Measurements from ENCODE around the gene PLA2G12A. TPM values are rescaled to one million over a fixed set of nuclear protein-coding genes. Genes with fewer than 3 reads are reported as not detected.

The PLA2G12A gene
- 10 to 100 TPM; 11.8 to 28.4 (median 15.7) TPM for polyA plus RNA-seq (ENCODE audit: insufficient read length in 10 of 10)
- long read RNA-seq, donor 1, full-length matches to known transcripts: 5 of 5 reads
- long read RNA-seq, donor 1, partial matches to known transcripts: 0 of 5 reads
- long read RNA-seq, donor 1, other reads (novel, unspliced or antisense): 0 of 5 reads
- long read RNA-seq, donor 2, full-length matches to known transcripts: 6 of 6 reads
- long read RNA-seq, donor 2, partial matches to known transcripts: 0 of 6 reads
- long read RNA-seq, donor 2, other reads (novel, unspliced or antisense): 0 of 6 reads
- long read RNA-seq, donor 3: 0 reads
- long read RNA-seq, donor 4, full-length matches to known transcripts: 3 of 3 reads
- long read RNA-seq, donor 4, partial matches to known transcripts: 0 of 3 reads
- long read RNA-seq, donor 4, other reads (novel, unspliced or antisense): 0 of 3 reads
- long read RNA-seq, donor 5, full-length matches to known transcripts: 9 of 9 reads
- long read RNA-seq, donor 5, partial matches to known transcripts: 0 of 9 reads
- long read RNA-seq, donor 5, other reads (novel, unspliced or antisense): 0 of 9 reads
- long read RNA-seq, donor 6, full-length matches to known transcripts: 8 of 8 reads
- long read RNA-seq, donor 6, partial matches to known transcripts: 0 of 8 reads
- long read RNA-seq, donor 6, other reads (novel, unspliced or antisense): 0 of 8 reads
- long read RNA-seq, donor 7, full-length matches to known transcripts: 6 of 6 reads
- long read RNA-seq, donor 7, partial matches to known transcripts: 0 of 6 reads
- long read RNA-seq, donor 7, other reads (novel, unspliced or antisense): 0 of 6 reads
- long read RNA-seq, donor 8, full-length matches to known transcripts: 5 of 5 reads
- long read RNA-seq, donor 8, partial matches to known transcripts: 0 of 5 reads
- long read RNA-seq, donor 8, other reads (novel, unspliced or antisense): 0 of 5 reads
- long read RNA-seq, donor 9, full-length matches to known transcripts: 2 of 2 reads
- long read RNA-seq, donor 9, partial matches to known transcripts: 0 of 2 reads
- long read RNA-seq, donor 9, other reads (novel, unspliced or antisense): 0 of 2 reads

- peak; percentile 56 to 93 (median 73) for DNase-seq
These were observed at the start of gene PLA2G12A for GRCh38 chr4:109729718-109730618. PLA2G12A (minus strand) TSS chr4:109730070; CDS start chr4:109729809, 261 bp downstream.

GRCh38 chr4:109764789-109765402 is 35.0 kb upstream of the PLA2G12A start:
- peak; percentile 4 to 54 (median 39) for DNase-seq

- DNase-seq: peak; percentile 11 to 34 (median 33)
These were observed 34.5 kb upstream of the PLA2G12A start for GRCh38 chr4:109764376-109764775.

- no peak for DNase-seq
These were observed 30.8 kb upstream of the PLA2G12A start for GRCh38 chr4:109760682-109761081.

GRCh38 chr4:109755656-109756055 is 25.8 kb upstream of the PLA2G12A start:
- DNase-seq: no peak

- DNase-seq: no peak
These were observed 24.4 kb upstream of the PLA2G12A start for GRCh38 chr4:109754093-109754857.

- DNase-seq: no peak
These were observed 22.7 kb upstream of the PLA2G12A start for GRCh38 chr4:109752525-109752924.

GRCh38 chr4:109751852-109752251 is 22.0 kb upstream of the PLA2G12A start:
- DNase-seq: no peak

- DNase-seq: no peak
These were observed 20.9 kb upstream of the PLA2G12A start for GRCh38 chr4:109750652-109751244.

GRCh38 chr4:109749388-109750082 is 19.7 kb upstream of the PLA2G12A start:
- DNase-seq: no peak

GRCh38 chr4:109748114-109748513 is 18.2 kb upstream of the PLA2G12A start:
- DNase-seq: no peak

GRCh38 chr4:109746728-109747127 is 16.9 kb upstream of the PLA2G12A start:
- DNase-seq: no peak

- DNase-seq: no peak
These were observed 16.0 kb upstream of the PLA2G12A start for GRCh38 chr4:109745830-109746229.

- no peak for DNase-seq
These were observed 9.7 kb upstream of the PLA2G12A start for GRCh38 chr4:109739547-109739946.

- DNase-seq: no peak
These were observed 8.4 kb upstream of the PLA2G12A start for GRCh38 chr4:109738104-109738872.

- no peak for DNase-seq
These were observed 5.9 kb upstream of the PLA2G12A start for GRCh38 chr4:109735566-109736365.

GRCh38 chr4:109733728-109734127 is 3.9 kb upstream of the PLA2G12A start:
- no peak for DNase-seq
